ENCODE results near the gene F5. TPM values are rescaled to one million over a fixed set of nuclear protein-coding genes. Genes with fewer than 3 reads are reported as not detected.

F5 gene
- total RNA-seq, 2 experiments from 2014 or later, result not detected

DNA sequence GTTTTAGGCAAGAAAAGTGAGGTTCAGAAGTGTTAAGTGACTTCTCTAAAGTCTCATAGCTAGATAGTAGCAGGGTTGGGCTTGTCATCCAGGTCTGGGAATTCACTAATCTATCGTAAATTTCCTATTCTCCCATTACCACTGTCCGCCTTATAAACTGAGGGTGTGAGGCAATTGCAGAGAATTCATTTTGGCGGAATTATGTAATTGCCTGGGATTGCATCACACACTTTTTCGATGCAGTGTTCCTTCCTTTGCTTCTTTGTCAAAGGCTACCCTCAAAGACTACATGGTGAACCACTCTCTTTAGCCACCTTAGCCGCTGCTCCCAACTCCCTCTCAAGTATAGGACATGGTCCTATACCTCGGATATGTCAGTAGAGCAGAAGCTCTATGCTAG, 24.6 kb upstream of the F5 start:
- no TSS peak for BruUV-seq (replicated peaks)
- no peak for TF ChIP-seq CTCF (conservative IDR thresholded peaks at IDR 0.05; ENCODE audit: low read length)
- no peak overlapping the region for H3K27ac ChIP-seq (ENCODE audit: low read depth, low read length, poor library complexity, severe bottlenecking)
- ChIA-PET CTCF (ENCODE audit: unreplicated experiment) (no interaction called here), POLR2A (interaction anchor here (1.3 kb wide), 1 partner anchor 42 kb away, joined by 3 read pairs; no protein-coding TSS in a partner anchor)
- no peak overlapping the region for H3K4me2 ChIP-seq (ENCODE audit: low read length)
- H3K36me3 ChIP-seq (ENCODE audit: insufficient read depth, low read length), result no peaks in the 10 kb centered on the region
- no peaks in the 10 kb centered on the region for H3K9me3 ChIP-seq (ENCODE audit: low read length)
- intact Hi-C loops (cut with micrococcal nuclease; ENCODE audit: unreplicated experiment), result no loop called here
- DNase-seq (ENCODE audit: low spot score), result no peak
- no peaks in the 10 kb centered on the region for H3K79me2 ChIP-seq (ENCODE audit: insufficient read depth, low read depth, low read length)
- H3K9me2 ChIP-seq (ENCODE audit: insufficient read depth, low read length), result no peaks in the 10 kb centered on the region
- H3K4me1 ChIP-seq (ENCODE audit: insufficient read depth, low read length, poor library complexity, severe bottlenecking), result no peaks in the 10 kb centered on the region
- H3K4me3 ChIP-seq (ENCODE audit: low read depth, low read length, poor library complexity, severe bottlenecking), result no peak overlapping the region
- no peak overlapping the region for H2AFZ ChIP-seq (ENCODE audit: low read length)
- no peaks in the 10 kb centered on the region for H4K20me1 ChIP-seq (ENCODE audit: insufficient read depth, low read length)

DNA sequence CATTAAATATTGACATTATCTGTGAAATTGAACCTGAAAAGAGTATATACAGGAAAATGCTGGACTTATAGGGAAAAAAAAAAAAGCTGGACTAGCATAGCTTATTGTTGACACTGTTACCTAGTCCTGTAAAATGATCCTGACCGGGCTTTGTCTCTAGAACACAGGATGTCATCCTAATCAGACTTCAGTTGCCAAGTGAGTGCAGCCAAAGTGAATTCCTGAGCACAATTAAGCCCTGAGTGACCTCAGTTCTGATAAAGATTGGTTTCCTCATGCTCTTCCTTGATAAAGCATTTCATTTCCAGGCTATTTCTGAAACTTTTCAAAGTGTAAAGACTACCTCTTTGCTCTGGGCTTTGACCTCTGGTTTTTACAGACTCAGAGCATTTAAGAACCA, 23.8 kb upstream of the F5 start:
- Histone ChIP-seq H3K27ac (ENCODE audit: low read depth, low read length, poor library complexity, severe bottlenecking) (no peak overlapping the region), H3K4me1 (ENCODE audit: insufficient read depth, low read length, poor library complexity, severe bottlenecking) (no peaks in the 10 kb centered on the region), H3K9me2 (ENCODE audit: insufficient read depth, low read length) (no peaks in the 10 kb centered on the region), H2AFZ (ENCODE audit: low read length) (no peak overlapping the region), H3K4me2 (ENCODE audit: low read length) (no peak overlapping the region), H3K36me3 (ENCODE audit: insufficient read depth, low read length) (no peaks in the 10 kb centered on the region), H3K79me2 (ENCODE audit: insufficient read depth, low read depth, low read length) (no peaks in the 10 kb centered on the region), H3K9me3 (ENCODE audit: low read length) (no peaks in the 10 kb centered on the region), H3K4me3 (ENCODE audit: low read depth, low read length, poor library complexity, severe bottlenecking) (no peak overlapping the region), H4K20me1 (ENCODE audit: insufficient read depth, low read length) (no peaks in the 10 kb centered on the region)
- ChIA-PET CTCF (ENCODE audit: unreplicated experiment) (no interaction called here), POLR2A (interaction anchor here (1.2 kb wide), 1 partner anchor 8 kb away, joined by 3 read pairs; no protein-coding TSS in a partner anchor)
- no TSS peak for BruUV-seq (replicated peaks)
- no peak for DNase-seq (ENCODE audit: low spot score)
- intact Hi-C loops (cut with micrococcal nuclease; ENCODE audit: unreplicated experiment), result no loop called here
- TF ChIP-seq CTCF (conservative IDR thresholded peaks at IDR 0.05; ENCODE audit: low read length) (no peak), EZH2phosphoT487 (IDR thresholded peaks at IDR 0.05; ENCODE audit: borderline replicate concordance, low read depth, low read length) (no peak)

GRCh38 chr1:169608226-169608625, 21.9 kb upstream of the F5 start:
- Histone ChIP-seq H3K79me2 (ENCODE audit: insufficient read depth, low read depth, low read length) (no peaks in the 10 kb centered on the region), H3K9me2 (ENCODE audit: insufficient read depth, low read length) (no peaks in the 10 kb centered on the region), H2AFZ (ENCODE audit: low read length) (no peak overlapping the region), H3K4me1 (ENCODE audit: insufficient read depth, low read length, poor library complexity, severe bottlenecking) (no peaks in the 10 kb centered on the region), H3K36me3 (ENCODE audit: insufficient read depth, low read length) (no peaks in the 10 kb centered on the region), H3K4me3 (ENCODE audit: low read depth, low read length, poor library complexity, severe bottlenecking) (no peak overlapping the region), H3K9me3 (ENCODE audit: low read length) (no peaks in the 10 kb centered on the region), H4K20me1 (ENCODE audit: insufficient read depth, low read length) (no peaks in the 10 kb centered on the region), H3K27ac (ENCODE audit: low read depth, low read length, poor library complexity, severe bottlenecking) (no peak overlapping the region), H3K4me2 (ENCODE audit: low read length) (no peak overlapping the region)
- ChIA-PET CTCF (ENCODE audit: unreplicated experiment) (no interaction called here), POLR2A (interaction anchor here (0.7 kb wide), 1 partner anchor 13 kb away, joined by 4 read pairs; no protein-coding TSS in a partner anchor)
- no TSS peak for BruUV-seq (replicated peaks)
- TF ChIP-seq EZH2phosphoT487 (IDR thresholded peaks at IDR 0.05; ENCODE audit: borderline replicate concordance, low read depth, low read length) (no peak), CTCF (conservative IDR thresholded peaks at IDR 0.05; ENCODE audit: low read length) (no peak)
- DNase-seq (ENCODE audit: low spot score), result no peak
- intact Hi-C loops (cut with micrococcal nuclease; ENCODE audit: unreplicated experiment), result no loop called here

Data from OCI-LY7 (cell line).